BE2C (cell line): Measurements from ENCODE around the gene CHST5.

ENCODE experiments used
- DNase-seq: peaks from one replicate; pipeline ENCODE4 v3.0.0-alpha.2; 2020
- H3K27me3 ChIP-seq: fragments of 250-450 bp; sonication (Bioruptor Pico); 2 replicates; pipeline ENCODE4 v1.5.1; 2020; ENCODE audit warnings: mild to moderate bottlenecking
- H3K36me3 ChIP-seq: fragments of 250-450 bp; sonication (Bioruptor Pico); 2 replicates; pipeline ENCODE4 v1.5.1; 2020; ENCODE audit warnings: mild to moderate bottlenecking
- H3K4me1 ChIP-seq: fragments of 250-450 bp; sonication (Bioruptor Pico); 2 replicates; pipeline ENCODE4 v1.5.1; 2020
- H3K4me3 ChIP-seq: 2 replicates; pipeline ENCODE4 v1.5.1; 2011; ENCODE audit warnings: low read depth, low read length
- H3K9me3 ChIP-seq: fragments of 250-450 bp; sonication (Bioruptor Pico); 2 replicates; pipeline ENCODE4 v1.5.1; 2020
- TF ChIP-seq, protein P1 (sequence below): IDR thresholded peaks from 2 replicates; pipeline ENCODE4 v1.5.1; 2012; ENCODE audit warnings: mild to moderate bottlenecking, low read depth, low read length

Gene CHST5

DNA sequence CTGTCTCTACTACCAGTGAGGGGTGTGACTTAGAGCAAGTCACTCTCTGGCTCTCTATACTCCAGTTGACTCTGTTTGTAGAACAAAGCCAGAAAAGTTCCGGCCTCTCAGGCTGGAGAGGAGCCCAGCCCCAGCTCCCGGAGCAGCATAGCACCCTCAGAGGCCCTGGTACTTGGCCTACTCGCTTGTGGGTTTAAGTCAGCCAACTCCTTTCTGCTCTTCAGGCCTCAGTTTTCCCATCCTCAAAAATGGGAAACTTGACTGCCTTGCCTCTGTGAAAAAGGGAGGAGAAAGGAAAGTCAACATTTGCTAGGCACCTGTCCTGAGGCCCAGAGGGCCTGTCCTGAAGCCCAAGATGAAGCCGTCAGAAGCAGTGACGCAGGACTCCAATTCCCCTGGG, 41.7 kb downstream of the CHST5 start:
- TF ChIP-seq, protein P1, sequence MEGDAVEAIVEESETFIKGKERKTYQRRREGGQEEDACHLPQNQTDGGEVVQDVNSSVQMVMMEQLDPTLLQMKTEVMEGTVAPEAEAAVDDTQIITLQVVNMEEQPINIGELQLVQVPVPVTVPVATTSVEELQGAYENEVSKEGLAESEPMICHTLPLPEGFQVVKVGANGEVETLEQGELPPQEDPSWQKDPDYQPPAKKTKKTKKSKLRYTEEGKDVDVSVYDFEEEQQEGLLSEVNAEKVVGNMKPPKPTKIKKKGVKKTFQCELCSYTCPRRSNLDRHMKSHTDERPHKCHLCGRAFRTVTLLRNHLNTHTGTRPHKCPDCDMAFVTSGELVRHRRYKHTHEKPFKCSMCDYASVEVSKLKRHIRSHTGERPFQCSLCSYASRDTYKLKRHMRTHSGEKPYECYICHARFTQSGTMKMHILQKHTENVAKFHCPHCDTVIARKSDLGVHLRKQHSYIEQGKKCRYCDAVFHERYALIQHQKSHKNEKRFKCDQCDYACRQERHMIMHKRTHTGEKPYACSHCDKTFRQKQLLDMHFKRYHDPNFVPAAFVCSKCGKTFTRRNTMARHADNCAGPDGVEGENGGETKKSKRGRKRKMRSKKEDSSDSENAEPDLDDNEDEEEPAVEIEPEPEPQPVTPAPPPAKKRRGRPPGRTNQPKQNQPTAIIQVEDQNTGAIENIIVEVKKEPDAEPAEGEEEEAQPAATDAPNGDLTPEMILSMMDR = no peak
- no peaks in the 10 kb centered on the region for H3K36me3 ChIP-seq
- no peak for DNase-seq
- H3K9me3 ChIP-seq = no peaks in the 10 kb centered on the region
- H3K27me3 ChIP-seq = no peaks in the 10 kb centered on the region
- no peak overlapping the region for H3K4me3 ChIP-seq
- H3K4me1 ChIP-seq = peaks cover 14% of the 10 kb centered on the region

DNA sequence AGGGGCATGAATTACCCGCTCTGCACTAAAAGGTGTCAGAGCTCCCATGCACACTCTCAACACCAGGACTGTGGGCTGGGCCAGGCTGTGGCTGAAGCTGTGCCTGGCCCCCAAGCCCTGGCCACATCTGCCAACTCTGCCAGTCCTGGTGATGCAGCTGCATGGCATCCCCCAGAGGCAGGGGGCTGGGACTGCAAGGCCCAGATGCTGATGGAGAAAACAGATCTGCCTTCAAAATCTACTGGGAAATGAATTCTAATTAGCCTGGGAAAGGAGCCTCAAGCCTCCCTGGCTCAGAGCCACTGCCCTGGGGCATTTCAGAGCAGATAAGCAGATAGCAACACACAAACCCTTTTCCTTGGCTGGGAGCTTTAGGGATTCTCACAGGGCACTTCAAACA, 44.0 kb downstream of the CHST5 start:
- peaks cover 10% of the 10 kb centered on the region for H3K4me1 ChIP-seq
- DNase-seq = peak; percentile 88
- H3K27me3 ChIP-seq = no peaks in the 10 kb centered on the region
- H3K36me3 ChIP-seq = no peaks in the 10 kb centered on the region
- no peaks in the 10 kb centered on the region for H3K9me3 ChIP-seq
- TF ChIP-seq, protein P1 = peak; percentile 46; the same call in 1 of the 2 replicates
- no peak overlapping the region for H3K4me3 ChIP-seq

DNA sequence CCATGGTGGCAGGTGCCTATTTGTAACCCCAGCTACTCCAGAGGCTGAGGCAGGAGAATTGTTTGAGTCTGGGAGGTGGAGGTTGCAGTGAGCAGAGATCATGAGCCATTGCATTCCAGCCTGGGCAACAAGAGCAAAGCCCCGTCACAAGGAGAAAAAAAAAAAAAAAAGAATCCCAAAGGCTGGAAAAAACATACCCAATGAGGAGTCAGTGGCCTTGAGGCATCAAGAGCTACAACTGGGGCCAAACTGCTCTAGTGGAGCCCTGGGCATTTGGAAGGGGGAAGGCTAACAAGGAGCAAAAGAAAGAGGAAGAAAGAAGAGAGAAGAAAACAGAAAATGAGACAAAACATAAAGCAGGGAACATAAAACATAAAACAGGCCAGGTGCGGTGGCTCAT, 47.6 kb downstream of the CHST5 start:
- no peak for DNase-seq
- Histone ChIP-seq H3K27me3 (no peaks in the 10 kb centered on the region), H3K9me3 (no peaks in the 10 kb centered on the region), H3K4me3 (no peak overlapping the region), H3K36me3 (no peaks in the 10 kb centered on the region), H3K4me1 (peaks cover 10% of the 10 kb centered on the region)
- TF ChIP-seq, protein P1 = no peak

DNA sequence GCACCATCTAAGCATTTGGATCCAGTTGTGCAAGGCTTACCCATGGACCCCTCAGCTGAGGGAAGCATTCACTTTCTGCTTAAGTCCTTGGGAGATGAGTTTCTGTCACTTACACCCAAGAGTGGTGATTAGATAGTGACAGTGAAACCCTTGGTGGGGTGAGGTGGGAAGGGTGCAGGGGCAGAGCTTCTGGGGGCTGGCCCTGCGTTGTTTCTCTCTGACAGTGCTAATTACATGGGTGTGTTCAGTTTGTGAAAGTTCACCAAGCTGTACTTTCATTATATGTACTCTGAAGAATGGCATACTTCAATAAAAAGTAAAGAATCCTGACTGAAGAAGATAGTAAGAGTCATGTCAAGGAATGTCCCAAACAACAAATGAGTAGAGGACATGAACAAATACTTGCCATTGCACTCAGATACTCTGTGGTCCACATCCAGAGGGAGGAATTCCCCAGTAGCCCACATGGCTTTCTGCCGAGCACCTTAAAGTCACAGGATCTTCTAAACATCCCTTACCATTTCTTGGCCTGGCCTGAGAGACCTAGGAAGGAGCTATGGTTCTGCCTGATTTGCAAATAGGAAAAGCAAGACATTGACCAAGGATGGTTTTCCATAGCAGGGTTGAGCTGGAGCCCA, 49.1 kb downstream of the CHST5 start:
- no peak for DNase-seq
- Histone ChIP-seq H3K36me3 (no peaks in the 10 kb centered on the region), H3K9me3 (no peaks in the 10 kb centered on the region), H3K27me3 (no peaks in the 10 kb centered on the region), H3K4me3 (no peak overlapping the region), H3K4me1 (peaks cover 5% of the 10 kb centered on the region; the same call in 1 of the 2 replicates)
- TF ChIP-seq, protein P1 = no peak

DNA sequence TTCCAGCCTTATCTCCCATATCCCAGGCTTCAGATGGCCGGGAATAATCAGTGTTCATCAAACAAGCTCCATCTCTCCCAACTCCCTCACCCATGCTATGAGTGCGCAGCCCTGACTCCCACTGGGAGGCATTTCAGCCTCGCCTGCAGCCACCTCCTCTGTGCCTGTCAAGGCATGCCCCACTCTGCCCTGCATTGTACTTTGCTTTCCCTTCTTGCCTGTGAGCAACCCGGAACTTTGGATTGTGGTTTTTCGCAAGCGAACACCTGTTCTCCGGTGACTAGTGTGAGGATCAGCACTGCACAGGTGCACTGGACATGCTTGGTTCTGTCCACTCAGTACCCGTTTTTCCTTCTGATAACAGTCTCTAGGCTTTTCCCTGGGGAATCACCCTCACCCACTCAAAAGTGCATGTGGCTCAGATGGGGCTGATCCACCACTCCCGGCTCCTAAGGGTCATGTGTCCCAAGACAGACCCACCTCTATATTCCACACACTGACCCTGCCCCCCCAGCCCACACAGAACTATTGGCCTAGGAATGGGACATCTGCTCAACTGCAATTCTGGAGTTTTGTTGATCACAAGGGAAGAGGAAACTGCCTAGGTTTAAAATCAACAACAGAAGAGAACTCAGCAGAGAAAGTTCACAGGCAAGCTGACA, 49.8 kb downstream of the CHST5 start:
- no peak for DNase-seq
- Histone ChIP-seq H3K36me3 (no peaks in the 10 kb centered on the region), H3K9me3 (no peaks in the 10 kb centered on the region), H3K27me3 (no peaks in the 10 kb centered on the region), H3K4me3 (no peak overlapping the region), H3K4me1 (no peaks in the 10 kb centered on the region)
- TF ChIP-seq, protein P1 = no peak
